HTR-8/SVneo (cell line): ENCODE data around the gene HOMER2.
"Not testable (repeated sequence)": the region's sequence is repeated elsewhere in the genome, so short reads cannot be mapped to it uniquely, and the experiment has no call there.

Experiments used
- DNase-seq: peaks from one replicate; pipeline ENCODE4 v3.0.0; 2011; ENCODE audit warnings: low spot score, mixed read lengths; ENCODE audit not compliant: insufficient read length
- FAIRE-seq: peaks from 2 replicates; lab custom pipeline; 2011; peaks lifted over from hg19 to GRCh38; lab: Jason Lieb, UNC

Gene HOMER2

DNA sequence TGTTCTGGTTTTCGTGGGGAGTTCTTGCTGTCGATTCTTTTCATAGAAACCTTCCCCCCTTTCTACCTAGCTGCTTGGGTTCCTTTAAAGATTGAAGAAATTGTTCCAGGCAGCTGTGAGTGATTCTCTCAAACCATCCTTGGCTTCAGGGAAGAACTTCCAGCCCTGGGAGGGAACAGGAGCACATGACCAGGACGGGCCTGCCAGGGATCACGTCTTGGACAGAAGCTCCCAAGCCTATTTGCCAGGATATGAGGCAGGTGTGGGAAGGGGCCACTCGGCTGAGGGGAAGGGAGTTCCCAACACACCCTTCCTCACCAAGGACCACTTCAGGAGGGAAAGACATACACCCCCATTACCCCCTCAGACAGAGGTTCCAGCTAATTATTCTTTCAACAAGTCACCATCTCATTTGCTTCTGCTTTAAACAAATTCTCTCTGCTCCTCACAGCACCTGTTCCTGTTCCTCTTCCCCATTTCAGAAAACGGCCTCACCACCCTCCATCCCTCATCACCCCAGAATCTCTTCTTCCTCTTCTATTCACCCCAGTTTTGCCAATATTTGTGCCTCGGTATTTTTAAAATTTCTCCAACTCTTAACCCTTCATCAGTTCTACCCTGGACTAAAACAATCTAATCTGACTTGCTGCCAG, 80.6 kb downstream of the HOMER2 start:
- no peak for DNase-seq
- FAIRE-seq, result no peak

DNA sequence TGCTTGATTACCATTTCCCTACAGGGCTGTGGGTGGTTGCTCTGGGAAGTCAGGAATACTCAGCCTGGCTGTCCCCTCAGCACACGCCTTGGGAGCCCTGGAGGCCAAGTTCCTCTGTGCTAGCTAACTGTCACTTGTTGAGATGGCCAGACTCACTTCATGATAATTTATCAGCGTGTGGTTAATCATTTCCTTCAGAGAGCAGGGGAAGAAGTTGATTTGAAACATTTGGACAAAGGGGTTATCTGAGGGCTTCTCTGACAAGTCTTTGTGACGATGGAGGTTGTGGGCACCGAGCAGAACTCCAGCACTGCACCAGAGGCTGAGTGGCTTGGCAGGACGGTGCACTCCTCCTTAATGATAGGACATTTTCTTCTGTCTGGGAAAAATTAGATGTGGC, 81.2 kb downstream of the HOMER2 start:
- DNase-seq (no peak), FAIRE-seq (no peak)

DNA sequence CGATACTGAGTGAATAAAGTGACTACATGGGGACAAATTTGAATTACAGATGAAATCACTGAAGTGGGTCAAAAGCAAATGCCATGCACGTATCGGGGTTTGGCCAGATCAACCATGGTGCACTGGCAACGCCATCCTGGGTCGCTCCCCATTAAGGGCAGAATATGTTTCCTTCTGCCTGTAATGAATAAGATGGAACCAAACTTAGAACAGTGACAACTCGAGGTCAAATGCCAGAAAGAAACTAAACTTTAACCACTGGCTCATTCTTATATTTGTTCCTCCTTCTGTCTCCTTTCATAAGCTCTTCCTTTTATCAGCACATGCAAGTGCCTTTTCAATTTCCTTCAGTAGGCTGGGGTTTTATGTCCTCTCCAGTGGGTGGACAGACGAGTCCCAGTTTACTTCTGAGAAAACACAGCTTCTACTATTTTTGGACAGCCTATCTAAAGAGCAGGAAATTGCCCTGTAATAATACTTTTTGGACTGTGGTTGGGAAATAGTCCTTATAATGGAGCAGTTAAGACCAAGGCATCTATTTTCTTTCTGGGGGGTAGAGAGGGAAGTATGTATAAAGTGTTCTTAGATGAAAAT, 81.7 kb downstream of the HOMER2 start:
- FAIRE-seq, result no peak
- no peak for DNase-seq

GRCh38 chr15:82865981-82866380, 86.5 kb downstream of the HOMER2 start:
- DNase-seq, FAIRE-seq: not testable (repeated sequence)

DNA sequence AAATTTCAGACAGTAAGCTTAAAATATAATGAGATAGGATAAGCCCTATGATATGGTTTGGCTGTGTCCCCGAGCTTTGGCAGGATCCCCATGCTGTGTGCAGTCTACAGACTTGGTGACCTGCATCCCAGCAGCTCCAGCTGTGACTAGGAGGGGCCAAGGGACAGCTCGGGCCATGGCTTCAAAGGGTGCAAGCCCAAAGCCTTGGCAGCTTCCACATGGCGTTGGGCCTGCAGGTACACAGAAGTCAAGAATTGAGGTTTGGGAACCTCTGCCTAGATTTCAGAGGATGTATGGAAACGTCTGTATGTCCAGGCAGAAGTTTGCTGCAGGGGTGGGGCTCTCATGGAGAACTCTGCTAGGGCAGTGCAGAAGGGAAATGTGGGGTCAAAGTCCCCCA, 86.9 kb downstream of the HOMER2 start:
- not testable (repeated sequence) for FAIRE-seq, DNase-seq

GRCh38 chr15:82864967-82865366, 87.6 kb downstream of the HOMER2 start:
- no peak for FAIRE-seq
- no peak for DNase-seq

DNA sequence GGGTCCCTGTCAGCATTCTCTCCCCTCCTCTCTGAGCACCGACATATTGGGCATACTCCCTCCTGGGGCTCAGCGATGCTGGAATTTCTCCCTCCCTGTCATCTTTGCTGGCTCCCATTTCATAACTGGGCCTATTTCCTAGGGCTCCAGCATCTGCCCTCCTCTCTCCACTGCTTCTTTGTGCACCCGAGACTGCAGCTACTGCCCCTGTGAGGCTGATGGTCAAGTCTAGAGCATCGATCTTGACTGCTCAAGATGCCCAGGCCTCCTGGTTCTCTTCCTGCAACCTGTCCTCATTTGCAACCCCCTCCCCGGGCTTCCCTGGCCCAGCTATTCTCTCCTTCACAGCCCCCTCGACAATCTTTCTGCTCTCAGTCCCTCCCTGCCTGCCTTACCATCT, 89.6 kb downstream of the HOMER2 start:
- DNase-seq, result no peak
- FAIRE-seq, result no peak

DNA sequence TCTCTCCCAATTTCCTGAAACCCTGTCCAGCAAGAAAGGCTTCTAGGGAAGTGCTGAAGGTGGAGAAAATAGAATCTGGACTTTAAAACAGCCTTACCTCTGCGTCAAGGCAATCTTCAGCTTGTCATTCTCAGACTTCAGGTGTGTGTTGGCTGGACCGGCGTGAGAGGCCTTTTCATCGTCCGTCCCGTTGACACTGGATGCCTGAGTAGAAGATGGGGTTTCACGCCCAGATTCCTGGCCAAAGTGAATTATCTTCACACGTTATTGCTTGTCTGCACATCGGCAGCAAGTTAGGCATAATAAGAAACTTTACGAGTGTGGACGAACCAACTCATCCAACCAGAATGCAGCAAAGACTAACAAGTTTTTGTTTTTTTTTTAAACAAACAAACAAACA, 93.6 kb downstream of the HOMER2 start:
- FAIRE-seq (no peak), DNase-seq (no peak)

- DNase-seq (no peak), FAIRE-seq (no peak)
Observed at GRCh38 chr15:82856397-82857170, 95.9 kb downstream of the HOMER2 start.

DNA sequence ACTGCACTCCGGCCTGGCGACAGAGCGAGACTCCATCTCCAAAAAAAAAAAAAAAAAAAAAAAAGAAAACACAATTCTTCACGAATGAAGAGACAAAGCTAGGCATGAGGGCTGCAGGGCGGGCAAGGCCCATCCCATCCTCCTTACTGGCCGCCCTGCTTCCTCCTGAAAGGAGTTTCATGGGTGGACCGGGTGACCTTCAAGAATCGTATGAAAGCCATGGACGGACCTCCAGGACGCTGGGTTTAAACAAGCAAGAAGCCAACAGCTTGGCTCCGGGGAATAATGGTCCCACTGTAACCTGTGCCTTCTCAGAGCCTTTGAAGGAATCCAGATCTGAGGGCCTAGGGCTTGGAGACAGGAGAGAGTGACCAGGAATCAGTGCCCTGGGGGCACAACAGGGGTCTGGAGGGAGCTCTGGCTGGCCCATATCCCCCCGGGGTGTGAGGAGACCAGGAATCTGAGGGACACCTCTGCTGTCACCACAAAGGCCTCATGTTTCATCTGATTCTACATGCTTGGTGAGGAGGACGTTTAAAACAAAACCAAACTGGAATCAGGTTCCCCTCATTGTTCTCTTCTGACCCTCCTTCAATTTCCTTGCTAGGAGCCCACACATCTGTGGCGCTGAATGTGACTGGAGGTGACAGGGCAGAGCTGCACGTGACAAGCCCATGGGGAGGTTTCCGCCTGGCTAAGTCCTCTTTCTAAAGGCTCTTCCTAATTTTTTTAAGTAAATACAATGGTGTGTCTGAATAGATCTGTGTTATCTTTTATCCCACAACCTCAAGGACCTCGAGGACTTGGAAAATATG, 97.0 kb downstream of the HOMER2 start:
- FAIRE-seq, result no peak
- no peak for DNase-seq

GRCh38 chr15:82854554-82854953, 98.0 kb downstream of the HOMER2 start:
- DNase-seq (no peak), FAIRE-seq (no peak)

DNA sequence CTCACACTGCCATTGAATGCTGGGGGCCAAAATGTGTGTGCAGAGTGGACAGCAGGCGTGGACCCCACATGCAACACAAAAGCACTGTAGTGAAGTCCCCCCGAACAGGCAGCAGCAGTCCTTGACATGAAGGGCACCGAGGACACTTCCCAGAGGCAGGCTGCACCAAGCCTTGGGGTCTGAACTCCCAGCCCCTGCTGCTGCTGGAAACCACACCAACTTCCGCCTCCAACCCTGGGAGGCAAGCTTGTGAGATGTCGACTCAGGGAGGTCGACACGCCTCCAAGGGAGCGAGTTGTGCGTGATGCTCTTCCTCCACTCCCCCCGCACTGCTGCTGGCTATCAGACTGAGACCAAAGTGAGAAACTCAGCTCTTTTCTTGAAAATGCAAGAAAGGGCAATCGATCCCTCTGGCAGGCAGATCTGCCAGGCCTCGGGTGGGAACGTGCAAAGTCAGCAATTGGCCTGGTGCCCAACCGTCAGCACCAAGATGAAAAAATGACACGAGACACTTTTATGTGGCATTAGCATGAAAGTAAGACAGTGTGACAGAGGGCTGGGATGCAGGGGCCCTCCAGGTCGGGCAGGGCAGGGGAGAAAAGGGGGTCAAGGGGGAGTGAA, 99.5 kb downstream of the HOMER2 start:
- DNase-seq (no peak), FAIRE-seq (no peak)

- no peak for DNase-seq
- no peak for FAIRE-seq
Observed at GRCh38 chr15:82851981-82852511, 100.5 kb downstream of the HOMER2 start.

DNA sequence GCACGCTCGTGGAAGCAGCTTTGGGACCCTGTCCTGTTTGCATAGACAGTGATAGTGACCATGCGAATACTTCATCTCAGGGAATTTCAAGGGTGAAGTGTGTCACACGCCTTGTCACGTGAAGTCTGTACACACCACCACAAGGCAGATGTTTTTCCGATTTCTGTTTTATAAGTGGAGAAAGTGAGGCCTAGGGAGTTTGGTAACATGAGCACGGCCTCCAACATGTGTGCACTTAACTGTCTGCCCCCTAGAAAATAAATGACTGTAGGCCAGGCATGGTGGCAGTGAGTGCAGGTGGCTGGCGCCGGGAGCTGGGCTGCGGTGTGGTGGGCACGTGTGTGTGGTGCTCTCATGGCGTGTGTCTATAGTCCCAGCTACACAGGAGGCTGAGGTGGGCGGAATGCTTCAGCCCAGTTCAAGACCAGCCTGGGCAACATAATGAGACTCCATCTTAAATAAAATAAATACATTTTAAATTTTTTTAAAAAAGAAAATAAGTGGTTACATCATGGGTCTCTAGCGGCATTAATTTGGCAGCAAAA, 101.1 kb downstream of the HOMER2 start:
- no peak for DNase-seq
- FAIRE-seq, result no peak

DNA sequence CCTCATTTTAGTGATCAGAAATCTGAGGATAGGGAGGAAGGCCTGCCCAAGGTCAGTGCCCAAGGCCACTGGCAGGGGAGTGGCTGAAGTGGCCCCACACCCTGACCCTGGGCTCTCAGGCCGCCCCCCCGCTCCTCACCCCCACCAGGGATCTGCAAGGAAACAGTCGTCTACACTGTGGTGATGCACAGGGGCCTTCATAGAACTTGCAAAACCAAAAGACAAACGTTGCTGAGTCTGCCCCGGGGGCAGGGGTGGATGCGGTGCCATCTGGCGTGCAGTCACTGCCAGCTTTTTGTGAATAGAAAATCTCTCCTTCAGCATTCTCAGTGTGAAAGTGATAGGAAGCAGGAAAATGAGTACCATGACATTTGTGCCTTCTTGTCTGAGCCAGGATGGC, 101.8 kb downstream of the HOMER2 start:
- DNase-seq (no peak), FAIRE-seq (no peak)

DNA sequence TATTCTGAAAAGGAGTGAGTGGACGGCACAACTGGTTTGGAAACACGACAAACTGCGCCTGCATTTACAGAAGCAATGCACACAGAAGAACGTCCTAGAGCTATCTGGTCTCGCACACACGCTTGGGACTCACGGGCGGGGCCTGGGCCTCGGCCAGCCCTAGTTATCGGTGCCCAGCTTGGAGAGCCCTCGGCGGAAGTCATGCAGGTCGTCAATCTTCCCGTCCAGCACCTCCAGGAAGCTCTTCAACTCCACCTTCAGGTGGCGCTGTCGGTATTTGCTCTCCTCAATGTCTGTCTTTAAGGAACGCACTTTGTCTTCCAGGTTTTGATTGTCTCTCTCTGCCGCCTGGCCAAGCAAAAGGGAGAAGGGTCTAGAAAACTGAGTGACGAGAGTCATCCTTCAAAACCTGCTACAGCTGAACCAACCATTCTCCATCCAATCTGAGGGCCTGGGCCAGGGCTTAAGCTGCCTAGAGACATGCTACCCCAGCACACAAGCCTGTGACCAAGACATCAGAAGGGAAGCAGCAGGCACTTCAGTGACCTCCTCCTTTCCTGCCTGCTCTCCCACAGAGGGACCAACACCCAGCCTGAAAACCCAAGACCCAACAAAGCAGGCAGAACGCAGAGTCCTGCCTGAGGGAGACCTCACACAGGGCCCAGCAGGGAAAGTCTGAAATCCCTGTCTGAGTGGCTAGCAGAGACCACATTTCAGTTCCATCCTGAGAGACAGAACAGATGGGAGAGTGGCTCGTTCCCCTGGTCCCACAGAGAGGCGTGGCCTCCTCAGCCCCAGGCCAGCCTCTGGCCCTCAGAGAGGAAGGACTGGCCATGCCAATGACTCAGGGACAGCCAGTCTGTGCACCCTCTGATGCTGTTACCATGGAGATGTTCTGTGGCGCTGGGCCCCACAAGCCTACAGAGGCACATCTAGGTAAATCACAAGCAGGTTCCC, 102.7 kb downstream of the HOMER2 start:
- DNase-seq (peak; percentile 41), FAIRE-seq (no peak)

GRCh38 chr15:82848241-82848993, 104.1 kb downstream of the HOMER2 start:
- FAIRE-seq (no peak), DNase-seq (no peak)

GRCh38 chr15:82847703-82848102, 104.8 kb downstream of the HOMER2 start:
- FAIRE-seq (no peak), DNase-seq (no peak)
